Measurements from ENCODE around the gene SUN5. TPM values are rescaled to one million over a fixed set of nuclear protein-coding genes. Genes with fewer than 3 reads are reported as not detected.
"Not testable (repeated sequence)": the region's sequence is repeated elsewhere in the genome, so short reads cannot be mapped to it uniquely, and the experiment has no call there.

The SUN5 gene
- total and polyA plus RNA-seq, 2 of the 8 experiments (the other 6 are each of a cell fraction or from before 2014, with no cell fraction given) = not detected

DNA sequence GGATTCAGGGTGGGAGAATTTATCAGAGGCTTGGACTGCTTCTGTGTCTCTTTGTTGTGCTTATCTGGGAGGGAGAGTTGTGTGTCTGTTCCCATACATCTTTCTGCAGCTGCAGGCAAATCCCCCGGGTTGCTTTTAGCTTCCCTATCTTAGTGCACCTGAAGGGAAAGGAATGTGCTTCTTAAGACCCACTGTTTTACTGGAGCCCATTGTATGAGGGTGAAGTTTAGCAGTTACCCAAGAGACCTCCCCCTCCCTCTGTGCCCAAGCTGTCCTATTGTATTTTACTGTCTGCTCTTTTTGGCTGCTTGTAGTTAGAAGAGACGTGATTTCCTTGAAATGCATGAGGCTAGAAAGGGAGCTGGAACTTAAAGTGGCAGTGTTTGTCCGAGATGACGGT lies 53.7 kb downstream of the SUN5 start:
- H3K18ac ChIP-seq (ENCODE audit: extremely low read depth, low read length); H3K79me1 ChIP-seq (ENCODE audit: low read depth, low read length); H3K79me2 ChIP-seq (ENCODE audit: control insufficient read depth in 1 of 2, insufficient read depth in 2 of 2, low read length in 2 of 2); H3K9ac ChIP-seq (replicated peaks in 1 of 4; ENCODE audit: extremely low read depth in 1 of 4, low read depth in 3 of 4, low read length in 3 of 4); H3K36me3 ChIP-seq (ENCODE audit: control insufficient read depth in 2 of 4, insufficient read depth in 4 of 4, low read length in 3 of 4); H2AK5ac ChIP-seq (ENCODE audit: low read depth, low read length); H3K4me3 ChIP-seq (ENCODE audit: extremely low read depth in 1 of 4, insufficient read depth in 2 of 4, low read depth in 3 of 4, low read length in 4 of 4); H3K56ac ChIP-seq (replicated peaks; ENCODE audit: insufficient read length, low read depth, low read length); H2BK20ac ChIP-seq (ENCODE audit: low read length); H2BK120ac ChIP-seq (replicated peaks; ENCODE audit: low read depth, low read length); H4K20me1 ChIP-seq (replicated peaks in 1 of 2; ENCODE audit: control insufficient read depth in 1 of 2, insufficient read depth in 2 of 2, low read length in 2 of 2); H4K8ac ChIP-seq (ENCODE audit: extremely low read depth, insufficient read depth, low read length); H3K4me1 ChIP-seq (replicated peaks in 1 of 4; ENCODE audit: control insufficient read depth in 3 of 4, insufficient read depth in 4 of 4, low read length in 3 of 4); H2BK5ac ChIP-seq (ENCODE audit: low read depth, low read length); H2BK15ac ChIP-seq (ENCODE audit: low read length); H3K4ac ChIP-seq (replicated peaks; ENCODE audit: insufficient read length, low read depth, low read length); H2BK12ac ChIP-seq (ENCODE audit: low read depth, low read length); H3K23me2 ChIP-seq (ENCODE audit: low read depth, low read length); H3K4me2 ChIP-seq (ENCODE audit: insufficient read depth in 1 of 2, low read depth in 2 of 2, low read length in 2 of 2); H3K9me3 ChIP-seq (ENCODE audit: insufficient read depth in 2 of 2, low read depth in 1 of 2, low read length in 1 of 2); H3K14ac ChIP-seq (ENCODE audit: insufficient read length); H3K23ac ChIP-seq (ENCODE audit: insufficient read length); H4K5ac ChIP-seq (ENCODE audit: insufficient read length, low read depth, low read length); H2AFZ ChIP-seq (ENCODE audit: low read length); H3K27ac ChIP-seq (ENCODE audit: low read depth, low read length); H4K91ac ChIP-seq (replicated peaks; ENCODE audit: insufficient read length, low read length): not testable (repeated sequence)
- FAIRE-seq = peak; percentile 72
- POLR2A ChIA-PET (ENCODE audit: partially characterized antibody) = interaction anchor here (0.8 kb wide), 1 partner anchor 25 kb away, joined by 3 read pairs; no protein-coding TSS in a partner anchor
- peak; percentile 27 to 48 for DNase-seq (ENCODE audit: low read depth in 1 of 2, low spot score in 2 of 2)
- CTCF ChIA-PET (ENCODE audit: partially characterized antibody) = interaction anchor here (0.8 to 2.3 kb wide), 6 partner anchors 25 to 262 kb away, joined by 3 to 8 read pairs (median 3); no protein-coding TSS in a partner anchor
- 40% methylated on average over 4 of the region's 4 CpGs; no CpG with 5 or more reads in 1 of the 2 experiments for WGBS, 2 experiments (ENCODE audit: extremely low coverage in 1 of 2, insufficient coverage in 1 of 2, insufficient read length in 1 of 2, insufficient replicate concordance in 2 of 2, low coverage in 1 of 2, low lambda C conversion rate in 2 of 2, missing lambda C conversion rate in 1 of 2)
- peaks cover 14 to 60% (median 33%) of the 10 kb centered on the region in 4 experiments for H3K27me3 ChIP-seq (replicated peaks in 1 of 4; ENCODE audit: control insufficient read depth in 3 of 4, extremely low read depth in 1 of 4, insufficient read depth in 3 of 4, low read length in 3 of 4)
- 0 out of 2 replicates have a peak, but pooled peaks have one; percentile 5 for TF ChIP-seq CEBPB (IDR thresholded peaks at IDR 0.05; ENCODE audit: low read depth, low read length)
